HepG2 (cell line): ENCODE data around the gene RACGAP1. TPM values are rescaled to one million over a fixed set of nuclear protein-coding genes. Genes with fewer than 3 reads are reported as not detected.

Experiments
- ATRX ChIP-seq: sonication (generic); formaldehyde crosslinking; IDR thresholded peaks from 2 replicates; pipeline ENCODE4 v1.4.0; 2020; ENCODE audit warnings: missing genetic modification reagents, borderline replicate concordance
- KAT7 ChIP-seq: IDR thresholded peaks from 2 replicates; pipeline ENCODE4 v1.6.1; 2018; ENCODE audit warnings: borderline replicate concordance, missing compliant biosample characterization
- NR2F6 ChIP-seq, 2 experiments: IDR thresholded peaks; 2 replicates each; pipeline ENCODE4 v1.6.1; 2016; ENCODE audit warnings: antibody characterized with exemption in 1 of 2, mild to moderate bottlenecking in 1 of 2
- POLR2G ChIP-seq: fragments of 200-400 bp; formaldehyde crosslinking; IDR thresholded peaks from 2 replicates; pipeline ENCODE4 v1.6.1; 2018; ENCODE audit warnings: mild to moderate bottlenecking, low read depth, low read length, moderate library complexity
- RARA ChIP-seq: IDR thresholded peaks from 2 replicates; pipeline ENCODE4 v1.6.1; 2016; ENCODE audit warnings: missing genetic modification reagents, missing compliant biosample characterization
- polyA plus RNA-seq, 8 experiments: library from polyadenylated mRNA; depleted of rRNA in 3 of 8; stranded (reverse) in 7 of 8; unstranded in 1 of 8; fragments of >200 nt; fragmentation: Illumina TruSeq in 4 of 8; extraction: Trizol in 4 of 8; gene quantifications; 2 replicates each; pipeline versions ENCODE4 v1.2.1 to v1.2.3, GENCODE V29; 2011 to 2016; ENCODE audit warnings: low read depth in 4 of 8, missing spikeins in 1 of 8, mixed read lengths in 1 of 8; ENCODE audit not compliant: insufficient read depth in 1 of 8
- total RNA-seq, 5 experiments: library from RNA; depleted of rRNA; stranded (reverse); fragments of >200 nt; fragmentation: Illumina TruSeq; extraction: Trizol; gene quantifications; 2 replicates each; pipeline ENCODE4 v1.2.3, GENCODE V29; 2016; ENCODE audit warnings: low read depth in 1 of 5
- TF ChIP-seq, protein P1 (sequence below): sonication (generic); formaldehyde crosslinking; IDR thresholded peaks from 2 replicates; pipeline ENCODE4 v1.4.0; 2020; ENCODE audit warnings: missing genetic modification reagents, mild to moderate bottlenecking, borderline replicate concordance
- TF ChIP-seq, protein P2 (sequence below): sonication (generic); formaldehyde crosslinking; IDR thresholded peaks from 2 replicates; pipeline ENCODE4 v1.5.0; 2020; ENCODE audit warnings: missing genetic modification reagents
- TF ChIP-seq, protein P3 (sequence below), 2 experiments: sonication (generic) in 1 of 2; formaldehyde crosslinking in 1 of 2; IDR thresholded peaks; 2 replicates each; pipeline versions ENCODE4 v1.5.1 to v1.6.1; 2011 to 2020; ENCODE audit warnings: borderline replicate concordance in 1 of 2, low read depth in 1 of 2, low read length in 1 of 2, mild to moderate bottlenecking in 1 of 2, missing genetic modification reagents in 1 of 2, moderate library complexity in 1 of 2
- TF ChIP-seq, protein P4 (sequence below): sonication (generic); formaldehyde crosslinking; IDR thresholded peaks from 2 replicates; pipeline ENCODE4 v1.8.1; 2023; ENCODE audit warnings: mild to moderate bottlenecking, missing genetic modification reagents
- TF ChIP-seq, protein P5 (sequence below): sonication (generic); formaldehyde crosslinking; IDR thresholded peaks from 2 replicates; pipeline ENCODE4 v1.4.0; 2020; ENCODE audit warnings: missing genetic modification reagents, borderline replicate concordance
- TF ChIP-seq, protein P6 (sequence below): IDR thresholded peaks from 2 replicates; pipeline ENCODE4 v1.6.1; 2018; ENCODE audit warnings: missing genetic modification reagents, mild to moderate bottlenecking, missing compliant biosample characterization
- TF ChIP-seq, protein P7 (sequence below): sonication (generic); formaldehyde crosslinking; conservative IDR thresholded peaks from 2 replicates; pipeline ENCODE4 v1.8.0; 2022; ENCODE audit warnings: low read depth, missing genetic modification reagents

Gene RACGAP1
- total and polyA plus RNA-seq, 2 of the 13 experiments (the other 11 are each of a cell fraction or from before 2014, with no cell fraction given), result 16.7 to 57.9 TPM

DNA sequence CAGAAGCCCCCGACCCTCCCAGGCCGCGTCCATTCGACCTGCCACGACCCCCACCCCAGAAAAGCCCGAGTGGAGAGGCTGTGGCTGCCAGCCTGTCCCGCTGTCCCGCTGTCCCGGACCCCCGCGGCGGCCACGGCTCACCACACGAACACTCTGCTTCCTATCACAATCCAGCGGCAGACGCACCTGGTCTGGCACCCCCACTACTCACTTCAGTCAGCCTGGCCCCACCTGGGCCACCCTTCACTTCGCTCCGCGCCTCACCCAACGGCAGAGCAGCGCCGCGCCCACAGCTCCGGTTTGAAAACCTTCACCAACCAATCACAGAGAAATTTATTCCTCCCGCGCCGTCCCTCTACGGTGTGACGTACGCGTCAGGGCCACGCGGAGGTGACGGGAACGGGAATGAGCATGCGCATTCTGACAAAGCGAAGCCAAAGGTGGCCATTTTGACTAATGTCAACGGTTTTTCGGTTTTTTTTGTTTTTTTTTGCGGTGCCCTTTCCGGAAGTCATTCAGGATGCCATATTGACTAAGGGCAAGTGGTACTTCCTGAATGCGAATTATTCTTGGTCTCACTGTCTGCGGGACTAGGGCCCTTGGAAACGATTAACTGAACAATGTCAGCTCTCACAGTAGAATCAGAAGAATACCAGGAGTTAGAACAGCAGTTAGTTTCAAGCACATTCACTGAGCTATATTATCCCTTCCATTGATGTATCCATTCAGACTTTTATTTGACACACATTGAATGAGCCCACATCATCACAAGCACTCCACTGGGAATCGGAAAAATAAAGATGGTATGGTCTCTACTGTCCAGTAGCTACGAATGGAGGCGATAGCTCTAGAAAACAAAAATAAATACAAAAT is at the start of gene RACGAP1 (continued):
- TF ChIP-seq, protein P1, sequence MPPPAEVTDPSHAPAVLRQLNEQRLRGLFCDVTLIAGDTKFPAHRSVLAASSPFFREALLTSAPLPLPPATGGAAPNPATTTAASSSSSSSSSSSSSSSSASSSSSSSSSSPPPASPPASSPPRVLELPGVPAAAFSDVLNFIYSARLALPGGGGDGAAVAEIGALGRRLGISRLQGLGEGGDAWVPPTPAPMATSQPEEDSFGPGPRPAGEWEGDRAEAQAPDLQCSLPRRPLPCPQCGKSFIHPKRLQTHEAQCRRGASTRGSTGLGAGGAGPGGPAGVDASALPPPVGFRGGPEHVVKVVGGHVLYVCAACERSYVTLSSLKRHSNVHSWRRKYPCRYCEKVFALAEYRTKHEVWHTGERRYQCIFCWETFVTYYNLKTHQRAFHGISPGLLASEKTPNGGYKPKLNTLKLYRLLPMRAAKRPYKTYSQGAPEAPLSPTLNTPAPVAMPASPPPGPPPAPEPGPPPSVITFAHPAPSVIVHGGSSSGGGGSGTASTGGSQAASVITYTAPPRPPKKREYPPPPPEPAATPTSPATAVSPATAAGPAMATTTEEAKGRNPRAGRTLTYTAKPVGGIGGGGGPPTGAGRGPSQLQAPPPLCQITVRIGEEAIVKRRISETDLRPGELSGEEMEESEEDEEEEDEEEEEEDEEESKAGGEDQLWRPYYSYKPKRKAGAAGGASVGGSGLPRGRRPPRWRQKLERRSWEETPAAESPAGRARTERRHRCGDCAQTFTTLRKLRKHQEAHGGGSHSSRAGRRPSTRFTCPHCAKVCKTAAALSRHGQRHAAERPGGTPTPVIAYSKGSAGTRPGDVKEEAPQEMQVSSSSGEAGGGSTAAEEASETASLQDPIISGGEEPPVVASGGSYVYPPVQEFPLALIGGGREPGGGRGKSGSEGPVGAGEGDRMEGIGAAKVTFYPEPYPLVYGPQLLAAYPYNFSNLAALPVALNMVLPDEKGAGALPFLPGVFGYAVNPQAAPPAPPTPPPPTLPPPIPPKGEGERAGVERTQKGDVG (CRISPR knock-in tag), result no peak; the same call in 1 of the 2 replicates
- TF ChIP-seq, protein P2, sequence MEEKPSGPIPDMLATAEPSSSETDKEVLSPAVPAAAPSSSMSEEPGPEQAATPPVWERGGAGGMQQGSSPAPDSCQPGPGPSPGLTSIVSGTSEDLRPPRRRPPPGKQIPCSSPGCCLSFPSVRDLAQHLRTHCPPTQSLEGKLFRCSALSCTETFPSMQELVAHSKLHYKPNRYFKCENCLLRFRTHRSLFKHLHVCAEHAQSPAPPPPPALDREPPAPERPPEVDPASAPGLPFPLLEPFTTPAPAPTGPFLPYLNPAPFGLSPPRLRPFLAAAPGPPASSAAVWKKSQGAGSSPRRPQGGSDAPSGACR (CRISPR knock-in tag), result 0 out of 2 replicates have a peak, but pooled peaks have one; percentile 28
- TF ChIP-seq, protein P3, sequence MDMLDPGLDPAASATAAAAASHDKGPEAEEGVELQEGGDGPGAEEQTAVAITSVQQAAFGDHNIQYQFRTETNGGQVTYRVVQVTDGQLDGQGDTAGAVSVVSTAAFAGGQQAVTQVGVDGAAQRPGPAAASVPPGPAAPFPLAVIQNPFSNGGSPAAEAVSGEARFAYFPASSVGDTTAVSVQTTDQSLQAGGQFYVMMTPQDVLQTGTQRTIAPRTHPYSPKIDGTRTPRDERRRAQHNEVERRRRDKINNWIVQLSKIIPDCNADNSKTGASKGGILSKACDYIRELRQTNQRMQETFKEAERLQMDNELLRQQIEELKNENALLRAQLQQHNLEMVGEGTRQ (IDR thresholded peaks at IDR 0.05; ENCODE audit: low read depth, low read length), result 0 out of 2 replicates have a peak, but pooled peaks have one; percentile 26
- TF ChIP-seq, protein P3 (CRISPR knock-in tag; IDR thresholded peaks at IDR 0.05; ENCODE audit: borderline replicate concordance), result peak; percentile 56; the same call in 1 of the 2 replicates
- TF ChIP-seq POLR2G, result peak; percentile 62; the same call in 1 of the 2 replicates
- TF ChIP-seq, protein P4, sequence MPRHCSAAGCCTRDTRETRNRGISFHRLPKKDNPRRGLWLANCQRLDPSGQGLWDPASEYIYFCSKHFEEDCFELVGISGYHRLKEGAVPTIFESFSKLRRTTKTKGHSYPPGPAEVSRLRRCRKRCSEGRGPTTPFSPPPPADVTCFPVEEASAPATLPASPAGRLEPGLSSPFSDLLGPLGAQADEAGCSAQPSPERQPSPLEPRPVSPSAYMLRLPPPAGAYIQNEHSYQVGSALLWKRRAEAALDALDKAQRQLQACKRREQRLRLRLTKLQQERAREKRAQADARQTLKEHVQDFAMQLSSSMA, result 0 out of 2 replicates have a peak, but pooled peaks have one; percentile 6
- no peak for TF ChIP-seq KAT7 (CRISPR knock-in tag)
- TF ChIP-seq, protein P5, sequence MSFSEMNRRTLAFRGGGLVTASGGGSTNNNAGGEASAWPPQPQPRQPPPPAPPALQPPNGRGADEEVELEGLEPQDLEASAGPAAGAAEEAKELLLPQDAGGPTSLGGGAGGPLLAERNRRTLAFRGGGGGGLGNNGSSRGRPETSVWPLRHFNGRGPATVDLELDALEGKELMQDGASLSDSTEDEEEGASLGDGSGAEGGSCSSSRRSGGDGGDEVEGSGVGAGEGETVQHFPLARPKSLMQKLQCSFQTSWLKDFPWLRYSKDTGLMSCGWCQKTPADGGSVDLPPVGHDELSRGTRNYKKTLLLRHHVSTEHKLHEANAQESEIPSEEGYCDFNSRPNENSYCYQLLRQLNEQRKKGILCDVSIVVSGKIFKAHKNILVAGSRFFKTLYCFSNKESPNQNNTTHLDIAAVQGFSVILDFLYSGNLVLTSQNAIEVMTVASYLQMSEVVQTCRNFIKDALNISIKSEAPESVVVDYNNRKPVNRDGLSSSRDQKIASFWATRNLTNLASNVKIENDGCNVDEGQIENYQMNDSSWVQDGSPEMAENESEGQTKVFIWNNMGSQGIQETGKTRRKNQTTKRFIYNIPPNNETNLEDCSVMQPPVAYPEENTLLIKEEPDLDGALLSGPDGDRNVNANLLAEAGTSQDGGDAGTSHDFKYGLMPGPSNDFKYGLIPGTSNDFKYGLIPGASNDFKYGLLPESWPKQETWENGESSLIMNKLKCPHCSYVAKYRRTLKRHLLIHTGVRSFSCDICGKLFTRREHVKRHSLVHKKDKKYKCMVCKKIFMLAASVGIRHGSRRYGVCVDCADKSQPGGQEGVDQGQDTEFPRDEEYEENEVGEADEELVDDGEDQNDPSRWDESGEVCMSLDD (CRISPR knock-in tag), result 0 out of 2 replicates have a peak, but pooled peaks have one; percentile 52
- TF ChIP-seq NR2F6 (IDR thresholded peaks at IDR 0.05), result no peak
- no peak for TF ChIP-seq NR2F6 (CRISPR knock-in tag; IDR thresholded peaks at IDR 0.05)
- TF ChIP-seq, protein P6, sequence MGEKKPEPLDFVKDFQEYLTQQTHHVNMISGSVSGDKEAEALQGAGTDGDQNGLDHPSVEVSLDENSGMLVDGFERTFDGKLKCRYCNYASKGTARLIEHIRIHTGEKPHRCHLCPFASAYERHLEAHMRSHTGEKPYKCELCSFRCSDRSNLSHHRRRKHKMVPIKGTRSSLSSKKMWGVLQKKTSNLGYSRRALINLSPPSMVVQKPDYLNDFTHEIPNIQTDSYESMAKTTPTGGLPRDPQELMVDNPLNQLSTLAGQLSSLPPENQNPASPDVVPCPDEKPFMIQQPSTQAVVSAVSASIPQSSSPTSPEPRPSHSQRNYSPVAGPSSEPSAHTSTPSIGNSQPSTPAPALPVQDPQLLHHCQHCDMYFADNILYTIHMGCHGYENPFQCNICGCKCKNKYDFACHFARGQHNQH, result peak; percentile 17; the same call in 1 of the 2 replicates
- TF ChIP-seq ATRX (CRISPR knock-in tag), result no peak
- TF ChIP-seq, protein P7, sequence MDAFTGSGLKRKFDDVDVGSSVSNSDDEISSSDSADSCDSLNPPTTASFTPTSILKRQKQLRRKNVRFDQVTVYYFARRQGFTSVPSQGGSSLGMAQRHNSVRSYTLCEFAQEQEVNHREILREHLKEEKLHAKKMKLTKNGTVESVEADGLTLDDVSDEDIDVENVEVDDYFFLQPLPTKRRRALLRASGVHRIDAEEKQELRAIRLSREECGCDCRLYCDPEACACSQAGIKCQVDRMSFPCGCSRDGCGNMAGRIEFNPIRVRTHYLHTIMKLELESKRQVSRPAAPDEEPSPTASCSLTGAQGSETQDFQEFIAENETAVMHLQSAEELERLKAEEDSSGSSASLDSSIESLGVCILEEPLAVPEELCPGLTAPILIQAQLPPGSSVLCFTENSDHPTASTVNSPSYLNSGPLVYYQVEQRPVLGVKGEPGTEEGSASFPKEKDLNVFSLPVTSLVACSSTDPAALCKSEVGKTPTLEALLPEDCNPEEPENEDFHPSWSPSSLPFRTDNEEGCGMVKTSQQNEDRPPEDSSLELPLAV (CRISPR knock-in tag), result no peak
- peak; percentile 2; the same call in 1 of the 2 replicates for TF ChIP-seq RARA
